Epithelial cell of esophagus (primary cell): Measurements from ENCODE around the gene ATP1A1.

Experiments used
- DNase-seq: peaks from one replicate; pipeline ENCODE4 v3.0.0; 2010; ENCODE audit warnings: low read depth
- H3K4me3 ChIP-seq: 2 replicates; pipeline ENCODE4 v1.5.1; 2011; ENCODE audit warnings: mild to moderate bottlenecking, low read length, control low read depth
- CTCF ChIP-seq: IDR thresholded peaks from 2 replicates; pipeline ENCODE4 v1.5.1; 2011; ENCODE audit warnings: low read depth, mild to moderate bottlenecking, low read length, control low read depth, inconsistent platforms; ENCODE audit not compliant: insufficient read depth; ENCODE audit errors: missing control alignments

ATP1A1 gene

GRCh38 chr1:116390195-116390594 is 17.2 kb downstream of the ATP1A1 start:
- H3K4me3 ChIP-seq: no peak overlapping the region
- no peak for TF ChIP-seq CTCF
- no peak for DNase-seq

DNA sequence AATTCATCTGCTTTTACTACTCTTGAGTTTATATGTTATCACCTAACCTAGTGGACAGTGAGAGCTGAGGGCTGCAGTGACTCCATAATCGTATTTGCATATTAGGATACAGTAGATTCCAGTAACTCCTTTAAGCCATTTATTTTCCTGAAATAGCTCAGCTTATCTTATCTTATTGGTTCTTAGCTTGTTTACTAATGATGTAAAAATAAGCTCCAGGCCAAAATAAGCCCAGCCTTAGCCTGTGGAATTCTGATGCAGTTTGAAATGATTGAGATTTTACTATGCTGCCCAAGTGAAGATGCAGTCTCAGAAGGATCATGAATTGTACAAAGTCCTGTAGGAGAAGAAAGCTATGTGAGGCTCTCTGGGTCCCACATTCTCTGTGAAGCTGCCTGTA is 18.1 kb downstream of the ATP1A1 start:
- TF ChIP-seq CTCF: no peak
- H3K4me3 ChIP-seq: no peak overlapping the region
- no peak for DNase-seq

GRCh38 chr1:116392717-116393404 is 19.8 kb downstream of the ATP1A1 start:
- no peak for TF ChIP-seq CTCF
- H3K4me3 ChIP-seq: no peak overlapping the region
- DNase-seq: no peak

DNA sequence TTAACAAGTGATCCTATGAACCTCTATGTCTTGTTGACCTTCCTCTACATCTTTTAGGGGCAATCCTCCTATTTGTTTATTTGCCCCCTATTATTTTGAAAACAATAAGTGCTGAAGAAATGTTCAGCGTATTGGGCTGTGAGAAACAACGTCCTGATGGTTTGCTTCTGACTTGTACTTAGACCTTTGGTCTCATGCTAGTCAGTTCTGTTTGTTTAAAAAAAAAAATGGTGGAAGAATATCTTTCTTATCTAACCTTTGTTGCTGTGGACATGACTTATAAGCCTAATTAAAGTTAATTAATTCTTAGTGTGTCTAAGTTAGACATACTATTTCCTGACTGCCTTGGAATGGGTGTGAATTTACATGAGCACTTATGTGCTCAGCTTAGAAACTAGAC is 20.7 kb downstream of the ATP1A1 start:
- TF ChIP-seq CTCF: no peak
- no peak overlapping the region for H3K4me3 ChIP-seq
- no peak for DNase-seq

- TF ChIP-seq CTCF: no peak
Measured at GRCh38 chr1:116394270-116394669, 21.2 kb downstream of the ATP1A1 start.

GRCh38 chr1:116396769-116397168 is 23.7 kb downstream of the ATP1A1 start:
- H3K4me3 ChIP-seq: no peak overlapping the region
- no peak for DNase-seq
- TF ChIP-seq CTCF: no peak

More at GRCh38 chr1:116394270-116394669, 21.2 kb downstream of the ATP1A1 start:
- H3K4me3 ChIP-seq: no peak overlapping the region
- DNase-seq: no peak

DNA sequence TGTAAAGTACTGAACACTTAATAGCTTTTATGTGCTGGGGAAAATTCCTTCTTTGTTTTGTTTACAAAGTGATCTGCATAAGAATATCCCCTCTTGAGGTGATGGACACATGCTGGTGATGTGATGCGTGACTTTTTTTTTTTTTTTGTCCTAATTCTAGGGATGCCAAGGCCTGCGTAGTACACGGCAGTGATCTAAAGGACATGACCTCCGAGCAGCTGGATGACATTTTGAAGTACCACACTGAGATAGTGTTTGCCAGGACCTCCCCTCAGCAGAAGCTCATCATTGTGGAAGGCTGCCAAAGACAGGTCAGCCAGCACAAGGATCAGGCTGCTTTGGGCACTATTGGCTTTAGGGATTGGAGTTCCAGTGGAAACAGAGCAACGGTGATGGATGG is 24.7 kb downstream of the ATP1A1 start:
- DNase-seq: no peak
- no peak for TF ChIP-seq CTCF
- H3K4me3 ChIP-seq: no peak overlapping the region
